Endothelial cell of umbilical vein (primary cell): Measurements from ENCODE around the gene MICAL3. TPM values are rescaled to one million over a fixed set of nuclear protein-coding genes. Genes with fewer than 3 reads are reported as not detected.

ENCODE experiments used
- BruUV-seq: library from RNA; stranded (reverse); fragments of 400-500 nt; replicated peaks from 2 replicates; lab custom pipeline; 2021; lab: Mats Ljungman, UMichigan
- CTCF ChIA-PET: fragments of 300-600, 350-600 bp; sonication (Branson Sonifier 250); formaldehyde crosslinking; loops from one replicate; lab custom pipeline; 2021; ENCODE audit warnings: antibody characterized with exemption, inconsistent platforms; lab: Charles Lee
- POLR2A ChIA-PET: fragments of 300-600, 350-600 bp; sonication (Branson Sonifier 250); formaldehyde crosslinking; loops from one replicate; lab custom pipeline; 2021; ENCODE audit warnings: antibody characterized with exemption, inconsistent platforms; lab: Charles Lee
- DNase-seq: peaks from one replicate; pipeline ENCODE4 v3.0.0-alpha.2; 2011; ENCODE audit warnings: low read depth, low spot score
- FAIRE-seq: peaks from 2 replicates; lab custom pipeline; 2011; peaks lifted over from hg19 to GRCh38; lab: Jason Lieb, UNC
- H2AFZ ChIP-seq: 2 replicates; pipeline ENCODE4 v1.6.0; 2012; ENCODE audit warnings: low read depth, low read length, control low read depth, inconsistent platforms
- H3K27ac ChIP-seq: 2 replicates; pipeline ENCODE4 v1.5.1; 2011; ENCODE audit warnings: low read depth, mild to moderate bottlenecking, control low read depth, low read length, moderate library complexity; ENCODE audit not compliant: insufficient read depth
- H3K27me3 ChIP-seq, 2 experiments: 2 replicates each; pipeline versions ENCODE4 v1.6.0 to v1.6.1; 2011; ENCODE audit warnings: low read length in 2 of 2, mixed read lengths in 1 of 2; ENCODE audit not compliant: control insufficient read depth in 2 of 2, insufficient read depth in 2 of 2
- H3K36me3 ChIP-seq, 2 experiments: 2 replicates in 1 of 2; 3 replicates in 1 of 2; pipeline ENCODE4 v1.5.1; 2011; ENCODE audit warnings: low read length in 2 of 2, mild to moderate bottlenecking in 1 of 2, moderate library complexity in 1 of 2; ENCODE audit not compliant: control insufficient read depth in 2 of 2, insufficient read depth in 2 of 2; ENCODE audit errors: extremely low read depth in 1 of 2
- H3K4me1 ChIP-seq: 3 replicates; pipeline ENCODE4 v1.5.1; 2011; ENCODE audit warnings: mild to moderate bottlenecking, low read length; ENCODE audit not compliant: control insufficient read depth, insufficient read depth; ENCODE audit errors: extremely low read depth
- H3K4me2 ChIP-seq: 2 replicates; pipeline ENCODE4 v1.6.1; 2011; ENCODE audit warnings: low read length, control low read depth, mixed read lengths; ENCODE audit not compliant: insufficient read depth
- H3K4me3 ChIP-seq, 3 experiments: fragments of 200-600 bp in 1 of 3; sonication (generic), shearing (Covaris generic) in 1 of 3; replicated peaks in 1 of 3; 2 replicates each; pipeline ENCODE4 v1.5.1; 2011 to 2016; ENCODE audit warnings: control low read depth in 3 of 3, low read length in 3 of 3, mild to moderate bottlenecking in 2 of 3, inconsistent platforms in 1 of 3, low read depth in 1 of 3, moderate library complexity in 1 of 3; ENCODE audit not compliant: insufficient read depth in 1 of 3
- H3K79me2 ChIP-seq: 2 replicates; pipeline ENCODE4 v1.6.0; 2012; ENCODE audit warnings: low read length, inconsistent platforms; ENCODE audit not compliant: control insufficient read depth, insufficient read depth
- H3K9ac ChIP-seq: replicated peaks from 2 replicates; pipeline ENCODE3; 2011; ENCODE audit warnings: low read length, control low read depth; ENCODE audit not compliant: insufficient read depth; ENCODE audit errors: extremely low read depth
- H3K9me1 ChIP-seq: replicated peaks from 3 replicates; pipeline ENCODE4 v1.6.0; 2011; ENCODE audit warnings: mild to moderate bottlenecking, low read length; ENCODE audit not compliant: control insufficient read depth, insufficient read depth; ENCODE audit errors: extremely low read depth
- H3K9me3 ChIP-seq: replicated peaks from 2 replicates; pipeline ENCODE4 v1.5.1; 2012; ENCODE audit warnings: low read length, inconsistent platforms; ENCODE audit not compliant: control insufficient read depth, insufficient read depth
- H4K20me1 ChIP-seq: replicated peaks from 2 replicates; pipeline ENCODE3; 2011; ENCODE audit warnings: mild to moderate bottlenecking, low read length; ENCODE audit not compliant: control insufficient read depth, insufficient read depth; ENCODE audit errors: extremely low read depth
- CTCF ChIP-seq, 2 donors: IDR thresholded peaks; 1 replicate in 1 of 2; 2 replicates in 1 of 2; pipeline ENCODE4 v1.5.1; 2011; ENCODE audit warnings: low read length in 2 of 2, mild to moderate bottlenecking in 2 of 2, moderate library complexity in 2 of 2, control low read depth in 1 of 2, inconsistent platforms in 1 of 2, low read depth in 1 of 2; ENCODE audit not compliant: insufficient read depth in 1 of 2; ENCODE audit errors: extremely low read depth in 1 of 2
- EZH2 ChIP-seq: IDR thresholded peaks from 2 replicates; pipeline ENCODE4 v1.6.1; 2012; ENCODE audit warnings: borderline replicate concordance, low read depth, mild to moderate bottlenecking, moderate library complexity, low read length, inconsistent platforms; ENCODE audit not compliant: severe bottlenecking
- FOS ChIP-seq: IDR thresholded peaks from 2 replicates; pipeline ENCODE4 v1.6.1; 2011; ENCODE audit warnings: mild to moderate bottlenecking, low read length, moderate library complexity, borderline replicate concordance; ENCODE audit not compliant: insufficient read depth
- GATA2 ChIP-seq: IDR thresholded peaks from 2 replicates; pipeline ENCODE4 v1.7.0; 2011; ENCODE audit warnings: low read depth, mild to moderate bottlenecking, moderate library complexity, mixed read lengths, low read length; ENCODE audit not compliant: insufficient read length, insufficient read depth
- JUN ChIP-seq: IDR thresholded peaks from 2 replicates; pipeline ENCODE4 v1.6.1; 2011; ENCODE audit warnings: borderline replicate concordance, low read depth; ENCODE audit not compliant: insufficient read length, insufficient read depth
- MYC ChIP-seq: IDR thresholded peaks from one replicate; pipeline ENCODE4 v1.6.1; 2011; ENCODE audit warnings: mild to moderate bottlenecking, low read depth, low read length
- POLR2A ChIP-seq: IDR thresholded peaks from 2 replicates; pipeline ENCODE4 v1.6.1; 2012; ENCODE audit warnings: low read depth, mild to moderate bottlenecking, control low read depth, low read length
- POLR2AphosphoS5 ChIP-seq: IDR thresholded peaks from 2 replicates; pipeline ENCODE4 v1.6.1; 2012; ENCODE audit warnings: low read depth, mild to moderate bottlenecking, control low read depth, low read length, moderate library complexity; ENCODE audit not compliant: insufficient read depth
- dilution Hi-C: fragments of 300-500 bp; cut with MboI; formaldehyde crosslinking; loops from one replicate; pipeline ENCODE4 v1.15.0; 2019; ENCODE audit warnings: low sequenced_read_pairs; ENCODE audit not compliant: extremely low pct_ligation_motif_present
- intact Hi-C: fragments of 100-400 bp; cut with micrococcal nuclease; formaldehyde crosslinking; loops from one replicate; pipeline ENCODE4 v1.10.0; 2022
- polyA plus RNA-seq, 4 experiments: library from polyadenylated mRNA; depleted of rRNA in 3 of 4; stranded (reverse) in 3 of 4; unstranded in 1 of 4; fragments of >200 nt; gene quantifications; 2 replicates each; pipeline versions ENCODE4 v1.2.1 to v1.2.3, GENCODE V29; 2011 to 2012; ENCODE audit warnings: missing spikeins in 1 of 4
- total RNA-seq: library from RNA; stranded (reverse); gene quantifications from 2 replicates; pipeline ENCODE4 v1.2.3, GENCODE V29; 2021
- TF ChIP-seq, protein P1 (sequence below): IDR thresholded peaks from 2 replicates; pipeline ENCODE4 v1.6.1; 2011; ENCODE audit not compliant: insufficient read depth, insufficient read length

The MICAL3 gene
- total and polyA plus RNA-seq, 2 donors (not counting 3 experiments of a cell fraction or from before 2014, with no cell fraction given) = 14.5 to 63.7 TPM

GRCh38 chr22:17941471-17942406 is 82.6 kb downstream of the MICAL3 start:
- TF ChIP-seq POLR2A = no peak
- no peak for TF ChIP-seq EZH2
- TF ChIP-seq GATA2 = no peak
- TF ChIP-seq POLR2AphosphoS5 = no peak
- TF ChIP-seq CTCF (IDR thresholded peaks at IDR 0.05; ENCODE audit: extremely low read depth in 1 of 2, insufficient read depth in 1 of 2, low read depth in 1 of 2, low read length in 2 of 2) = no peak
- no peak for TF ChIP-seq JUN
- no peak for TF ChIP-seq FOS
- TF ChIP-seq, protein P1, sequence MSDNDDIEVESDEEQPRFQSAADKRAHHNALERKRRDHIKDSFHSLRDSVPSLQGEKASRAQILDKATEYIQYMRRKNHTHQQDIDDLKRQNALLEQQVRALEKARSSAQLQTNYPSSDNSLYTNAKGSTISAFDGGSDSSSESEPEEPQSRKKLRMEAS = no peak
- TF ChIP-seq MYC = no peak
- H3K4me1 ChIP-seq = no peaks in the 10 kb centered on the region
- no peak overlapping the region for H3K4me3 ChIP-seq
- ChIA-PET POLR2A (interaction anchor here (0.6 kb wide), 1 partner anchor 20 kb away, joined by 3 read pairs; no protein-coding TSS in a partner anchor), CTCF (no interaction called here)
- no peak overlapping the region for H3K4me2 ChIP-seq
- no peaks in the 10 kb centered on the region for H4K20me1 ChIP-seq
- peaks cover 67% of the 10 kb centered on the region for H3K79me2 ChIP-seq
- dilution Hi-C loops = no loop called here
- DNase-seq = no peak
- H3K27ac ChIP-seq = no peak overlapping the region
- no peaks in the 10 kb centered on the region for H3K36me3 ChIP-seq
- H3K9ac ChIP-seq = no peak overlapping the region
- intact Hi-C loops = no loop called here
- H3K9me1 ChIP-seq = no peaks in the 10 kb centered on the region
- no peaks in the 10 kb centered on the region for H3K9me3 ChIP-seq
- no peak for FAIRE-seq
- H2AFZ ChIP-seq = no peak overlapping the region
- no peaks in the 10 kb centered on the region for H3K27me3 ChIP-seq
- BruUV-seq = no TSS peak
